ENCODE results near the gene SNX5.

SNX5 gene

GRCh38 chr20:17968366-17969277, at the start of gene SNX5, which contains the start of gene MGME1:
TSS of gene SNX5 (minus strand) at chr20:17968794. CDS start at chr20:17968425, 369 bp downstream.
TSS of gene MGME1 (plus strand) at chr20:17969018. CDS start at chr20:17969860, 842 bp downstream.
- Histone ChIP-seq H3K27me3 (ENCODE audit: control insufficient read depth, insufficient read depth, low read length) (no peaks in the 10 kb centered on the region), H3K4me3 (ENCODE audit: low read depth, low read length) (peak within 1 kb of the TSS; percentile 79), H3K9ac (ENCODE audit: low read depth, low read length) (peak within 1 kb of the TSS; percentile 99), H3K36me3 (ENCODE audit: control insufficient read depth, insufficient read depth, low read length) (peaks cover 59% of the 10 kb centered on the region), H3K4me1 (ENCODE audit: control insufficient read depth, insufficient read depth, low read length) (peaks cover 48% of the 10 kb centered on the region), H3K27ac (ENCODE audit: low read depth, low read length) (peak within 1 kb of the TSS; percentile 100), H3K9me3 (ENCODE audit: control insufficient read depth, insufficient read depth, low read length) (no peaks in the 10 kb centered on the region)

- no peaks in the 10 kb centered on the region for H3K27me3 ChIP-seq (ENCODE audit: control insufficient read depth, insufficient read depth, low read length)
- no peaks in the 10 kb centered on the region for H3K4me1 ChIP-seq (ENCODE audit: control insufficient read depth, insufficient read depth, low read length)
- no peak overlapping the region for H3K9ac ChIP-seq (ENCODE audit: low read depth, low read length)
- peaks cover 18% of the 10 kb centered on the region for H3K36me3 ChIP-seq (ENCODE audit: control insufficient read depth, insufficient read depth, low read length)
- no peaks in the 10 kb centered on the region; the same call in 1 of the 2 replicates for H3K9me3 ChIP-seq (ENCODE audit: control insufficient read depth, insufficient read depth, low read length)
- H3K4me3 ChIP-seq (ENCODE audit: low read depth, low read length): no peak overlapping the region
- no peak overlapping the region for H3K27ac ChIP-seq (ENCODE audit: low read depth, low read length)
These were observed 49.5 kb upstream of the SNX5 start for GRCh38 chr20:18018100-18018499.

GRCh38 chr20:18016772-18017171, 48.2 kb upstream of the SNX5 start:
- H3K9me3 ChIP-seq (ENCODE audit: control insufficient read depth, insufficient read depth, low read length): no peaks in the 10 kb centered on the region
- H3K4me3 ChIP-seq (ENCODE audit: low read depth, low read length): no peak overlapping the region
- peaks cover 4% of the 10 kb centered on the region for H3K36me3 ChIP-seq (ENCODE audit: control insufficient read depth, insufficient read depth, low read length)
- no peak overlapping the region for H3K9ac ChIP-seq (ENCODE audit: low read depth, low read length)
- no peak overlapping the region for H3K27ac ChIP-seq (ENCODE audit: low read depth, low read length)
- no peaks in the 10 kb centered on the region for H3K4me1 ChIP-seq (ENCODE audit: control insufficient read depth, insufficient read depth, low read length)
- no peaks in the 10 kb centered on the region for H3K27me3 ChIP-seq (ENCODE audit: control insufficient read depth, insufficient read depth, low read length)

- Histone ChIP-seq H3K27ac (ENCODE audit: low read depth, low read length) (no peak overlapping the region), H3K4me1 (ENCODE audit: control insufficient read depth, insufficient read depth, low read length) (no peaks in the 10 kb centered on the region), H3K36me3 (ENCODE audit: control insufficient read depth, insufficient read depth, low read length) (no peaks in the 10 kb centered on the region), H3K9me3 (ENCODE audit: control insufficient read depth, insufficient read depth, low read length) (no peaks in the 10 kb centered on the region), H3K9ac (ENCODE audit: low read depth, low read length) (no peak overlapping the region), H3K27me3 (ENCODE audit: control insufficient read depth, insufficient read depth, low read length) (no peaks in the 10 kb centered on the region), H3K4me3 (ENCODE audit: low read depth, low read length) (no peak overlapping the region)
These were observed 45.8 kb upstream of the SNX5 start for GRCh38 chr20:18014411-18014810.

GRCh38 chr20:18012901-18013300, 44.3 kb upstream of the SNX5 start:
- Histone ChIP-seq H3K27me3 (ENCODE audit: control insufficient read depth, insufficient read depth, low read length) (no peaks in the 10 kb centered on the region), H3K4me3 (ENCODE audit: low read depth, low read length) (no peak overlapping the region), H3K9ac (ENCODE audit: low read depth, low read length) (no peak overlapping the region), H3K4me1 (ENCODE audit: control insufficient read depth, insufficient read depth, low read length) (no peaks in the 10 kb centered on the region), H3K9me3 (ENCODE audit: control insufficient read depth, insufficient read depth, low read length) (no peaks in the 10 kb centered on the region), H3K36me3 (ENCODE audit: control insufficient read depth, insufficient read depth, low read length) (no peaks in the 10 kb centered on the region), H3K27ac (ENCODE audit: low read depth, low read length) (no peak overlapping the region)

GRCh38 chr20:18011951-18012645, 43.5 kb upstream of the SNX5 start:
- Histone ChIP-seq H3K4me3 (ENCODE audit: low read depth, low read length) (no peak overlapping the region), H3K9ac (ENCODE audit: low read depth, low read length) (no peak overlapping the region), H3K27ac (ENCODE audit: low read depth, low read length) (no peak overlapping the region), H3K27me3 (ENCODE audit: control insufficient read depth, insufficient read depth, low read length) (no peaks in the 10 kb centered on the region), H3K9me3 (ENCODE audit: control insufficient read depth, insufficient read depth, low read length) (no peaks in the 10 kb centered on the region), H3K36me3 (ENCODE audit: control insufficient read depth, insufficient read depth, low read length) (no peaks in the 10 kb centered on the region), H3K4me1 (ENCODE audit: control insufficient read depth, insufficient read depth, low read length) (no peaks in the 10 kb centered on the region)

GRCh38 chr20:18011482-18011881, 42.9 kb upstream of the SNX5 start:
- no peaks in the 10 kb centered on the region for H3K36me3 ChIP-seq (ENCODE audit: control insufficient read depth, insufficient read depth, low read length)
- H3K9ac ChIP-seq (ENCODE audit: low read depth, low read length): no peak overlapping the region
- no peaks in the 10 kb centered on the region for H3K9me3 ChIP-seq (ENCODE audit: control insufficient read depth, insufficient read depth, low read length)
- no peaks in the 10 kb centered on the region for H3K4me1 ChIP-seq (ENCODE audit: control insufficient read depth, insufficient read depth, low read length)
- no peaks in the 10 kb centered on the region for H3K27me3 ChIP-seq (ENCODE audit: control insufficient read depth, insufficient read depth, low read length)
- no peak overlapping the region for H3K4me3 ChIP-seq (ENCODE audit: low read depth, low read length)
- H3K27ac ChIP-seq (ENCODE audit: low read depth, low read length): no peak overlapping the region

GRCh38 chr20:18009116-18009515, 40.5 kb upstream of the SNX5 start:
- no peak overlapping the region for H3K9ac ChIP-seq (ENCODE audit: low read depth, low read length)
- H3K36me3 ChIP-seq (ENCODE audit: control insufficient read depth, insufficient read depth, low read length): no peaks in the 10 kb centered on the region
- no peak overlapping the region for H3K4me3 ChIP-seq (ENCODE audit: low read depth, low read length)
- H3K27me3 ChIP-seq (ENCODE audit: control insufficient read depth, insufficient read depth, low read length): no peaks in the 10 kb centered on the region
- H3K4me1 ChIP-seq (ENCODE audit: control insufficient read depth, insufficient read depth, low read length): peaks cover 9% of the 10 kb centered on the region; the same call in 1 of the 2 replicates
- no peak overlapping the region for H3K27ac ChIP-seq (ENCODE audit: low read depth, low read length)
- H3K9me3 ChIP-seq (ENCODE audit: control insufficient read depth, insufficient read depth, low read length): no peaks in the 10 kb centered on the region

GRCh38 chr20:18007534-18008292, 39.1 kb upstream of the SNX5 start:
- Histone ChIP-seq H3K36me3 (ENCODE audit: control insufficient read depth, insufficient read depth, low read length) (no peaks in the 10 kb centered on the region), H3K4me3 (ENCODE audit: low read depth, low read length) (no peak overlapping the region), H3K9me3 (ENCODE audit: control insufficient read depth, insufficient read depth, low read length) (no peaks in the 10 kb centered on the region), H3K9ac (ENCODE audit: low read depth, low read length) (no peak overlapping the region), H3K4me1 (ENCODE audit: control insufficient read depth, insufficient read depth, low read length) (peaks cover 9% of the 10 kb centered on the region; the same call in 1 of the 2 replicates), H3K27ac (ENCODE audit: low read depth, low read length) (no peak overlapping the region), H3K27me3 (ENCODE audit: control insufficient read depth, insufficient read depth, low read length) (no peaks in the 10 kb centered on the region)

GRCh38 chr20:18006684-18007083, 38.1 kb upstream of the SNX5 start:
- H3K36me3 ChIP-seq (ENCODE audit: control insufficient read depth, insufficient read depth, low read length): no peaks in the 10 kb centered on the region

More at GRCh38 chr20:18006684-18007083, 38.1 kb upstream of the SNX5 start:
- no peak overlapping the region for H3K27ac ChIP-seq (ENCODE audit: low read depth, low read length)
- peaks cover 9% of the 10 kb centered on the region; the same call in 1 of the 2 replicates for H3K4me1 ChIP-seq (ENCODE audit: control insufficient read depth, insufficient read depth, low read length)
- H3K9ac ChIP-seq (ENCODE audit: low read depth, low read length): no peak overlapping the region
- no peak overlapping the region for H3K4me3 ChIP-seq (ENCODE audit: low read depth, low read length)
- H3K27me3 ChIP-seq (ENCODE audit: control insufficient read depth, insufficient read depth, low read length): no peaks in the 10 kb centered on the region
- no peaks in the 10 kb centered on the region for H3K9me3 ChIP-seq (ENCODE audit: control insufficient read depth, insufficient read depth, low read length)
